Endothelial cell of umbilical vein (primary cell): Measurements from ENCODE around the gene RBM26. TPM values are rescaled to one million over a fixed set of nuclear protein-coding genes. Genes with fewer than 3 reads are reported as not detected.

Source experiments
- BruUV-seq: library from RNA; stranded (reverse); fragments of 400-500 nt; replicated peaks from 2 replicates; lab custom pipeline; 2021; lab: Mats Ljungman, UMichigan
- CTCF ChIA-PET: fragments of 300-600, 350-600 bp; sonication (Branson Sonifier 250); formaldehyde crosslinking; loops from one replicate; lab custom pipeline; 2021; ENCODE audit warnings: antibody characterized with exemption, inconsistent platforms; lab: Charles Lee
- POLR2A ChIA-PET: fragments of 300-600, 350-600 bp; sonication (Branson Sonifier 250); formaldehyde crosslinking; loops from one replicate; lab custom pipeline; 2021; ENCODE audit warnings: antibody characterized with exemption, inconsistent platforms; lab: Charles Lee
- DNase-seq: peaks from one replicate; pipeline ENCODE4 v3.0.0-alpha.2; 2011; ENCODE audit warnings: low read depth, low spot score
- FAIRE-seq: peaks from 2 replicates; lab custom pipeline; 2011; peaks lifted over from hg19 to GRCh38; lab: Jason Lieb, UNC
- H2AFZ ChIP-seq: 2 replicates; pipeline ENCODE4 v1.6.0; 2012; ENCODE audit warnings: low read depth, low read length, control low read depth, inconsistent platforms
- H3K27ac ChIP-seq: 2 replicates; pipeline ENCODE4 v1.5.1; 2011; ENCODE audit warnings: low read depth, mild to moderate bottlenecking, control low read depth, low read length, moderate library complexity; ENCODE audit not compliant: insufficient read depth
- H3K27me3 ChIP-seq, 2 experiments: 2 replicates each; pipeline versions ENCODE4 v1.6.0 to v1.6.1; 2011; ENCODE audit warnings: low read length in 2 of 2, mixed read lengths in 1 of 2; ENCODE audit not compliant: control insufficient read depth in 2 of 2, insufficient read depth in 2 of 2
- H3K36me3 ChIP-seq, 2 experiments: 2 replicates in 1 of 2; 3 replicates in 1 of 2; pipeline ENCODE4 v1.5.1; 2011; ENCODE audit warnings: low read length in 2 of 2, mild to moderate bottlenecking in 1 of 2, moderate library complexity in 1 of 2; ENCODE audit not compliant: control insufficient read depth in 2 of 2, insufficient read depth in 2 of 2; ENCODE audit errors: extremely low read depth in 1 of 2
- H3K4me1 ChIP-seq: 3 replicates; pipeline ENCODE4 v1.5.1; 2011; ENCODE audit warnings: mild to moderate bottlenecking, low read length; ENCODE audit not compliant: control insufficient read depth, insufficient read depth; ENCODE audit errors: extremely low read depth
- H3K4me2 ChIP-seq: 2 replicates; pipeline ENCODE4 v1.6.1; 2011; ENCODE audit warnings: low read length, control low read depth, mixed read lengths; ENCODE audit not compliant: insufficient read depth
- H3K4me3 ChIP-seq, 3 experiments: fragments of 200-600 bp in 1 of 3; sonication (generic), shearing (Covaris generic) in 1 of 3; replicated peaks in 1 of 3; 2 replicates each; pipeline ENCODE4 v1.5.1; 2011 to 2016; ENCODE audit warnings: control low read depth in 3 of 3, low read length in 3 of 3, mild to moderate bottlenecking in 2 of 3, inconsistent platforms in 1 of 3, low read depth in 1 of 3, moderate library complexity in 1 of 3; ENCODE audit not compliant: insufficient read depth in 1 of 3
- H3K79me2 ChIP-seq: 2 replicates; pipeline ENCODE4 v1.6.0; 2012; ENCODE audit warnings: low read length, inconsistent platforms; ENCODE audit not compliant: control insufficient read depth, insufficient read depth
- H3K9ac ChIP-seq: replicated peaks from 2 replicates; pipeline ENCODE3; 2011; ENCODE audit warnings: low read length, control low read depth; ENCODE audit not compliant: insufficient read depth; ENCODE audit errors: extremely low read depth
- H3K9me1 ChIP-seq: replicated peaks from 3 replicates; pipeline ENCODE4 v1.6.0; 2011; ENCODE audit warnings: mild to moderate bottlenecking, low read length; ENCODE audit not compliant: control insufficient read depth, insufficient read depth; ENCODE audit errors: extremely low read depth
- H3K9me3 ChIP-seq: replicated peaks from 2 replicates; pipeline ENCODE4 v1.5.1; 2012; ENCODE audit warnings: low read length, inconsistent platforms; ENCODE audit not compliant: control insufficient read depth, insufficient read depth
- H4K20me1 ChIP-seq: replicated peaks from 2 replicates; pipeline ENCODE3; 2011; ENCODE audit warnings: mild to moderate bottlenecking, low read length; ENCODE audit not compliant: control insufficient read depth, insufficient read depth; ENCODE audit errors: extremely low read depth
- EZH2 ChIP-seq: IDR thresholded peaks from 2 replicates; pipeline ENCODE4 v1.6.1; 2012; ENCODE audit warnings: borderline replicate concordance, low read depth, mild to moderate bottlenecking, moderate library complexity, low read length, inconsistent platforms; ENCODE audit not compliant: severe bottlenecking
- FOS ChIP-seq: IDR thresholded peaks from 2 replicates; pipeline ENCODE4 v1.6.1; 2011; ENCODE audit warnings: mild to moderate bottlenecking, low read length, moderate library complexity, borderline replicate concordance; ENCODE audit not compliant: insufficient read depth
- GATA2 ChIP-seq: IDR thresholded peaks from 2 replicates; pipeline ENCODE4 v1.7.0; 2011; ENCODE audit warnings: low read depth, mild to moderate bottlenecking, moderate library complexity, mixed read lengths, low read length; ENCODE audit not compliant: insufficient read length, insufficient read depth
- JUN ChIP-seq: IDR thresholded peaks from 2 replicates; pipeline ENCODE4 v1.6.1; 2011; ENCODE audit warnings: borderline replicate concordance, low read depth; ENCODE audit not compliant: insufficient read length, insufficient read depth
- MYC ChIP-seq: IDR thresholded peaks from one replicate; pipeline ENCODE4 v1.6.1; 2011; ENCODE audit warnings: mild to moderate bottlenecking, low read depth, low read length
- POLR2A ChIP-seq: IDR thresholded peaks from 2 replicates; pipeline ENCODE4 v1.6.1; 2012; ENCODE audit warnings: low read depth, mild to moderate bottlenecking, control low read depth, low read length
- POLR2AphosphoS5 ChIP-seq: IDR thresholded peaks from 2 replicates; pipeline ENCODE4 v1.6.1; 2012; ENCODE audit warnings: low read depth, mild to moderate bottlenecking, control low read depth, low read length, moderate library complexity; ENCODE audit not compliant: insufficient read depth
- dilution Hi-C: fragments of 300-500 bp; cut with MboI; formaldehyde crosslinking; loops from one replicate; pipeline ENCODE4 v1.15.0; 2019; ENCODE audit warnings: low sequenced_read_pairs; ENCODE audit not compliant: extremely low pct_ligation_motif_present
- intact Hi-C: fragments of 100-400 bp; cut with micrococcal nuclease; formaldehyde crosslinking; loops from one replicate; pipeline ENCODE4 v1.10.0; 2022
- polyA plus RNA-seq, 4 experiments: library from polyadenylated mRNA; depleted of rRNA in 3 of 4; stranded (reverse) in 3 of 4; unstranded in 1 of 4; fragments of >200 nt; gene quantifications; 2 replicates each; pipeline versions ENCODE4 v1.2.1 to v1.2.3, GENCODE V29; 2011 to 2012; ENCODE audit warnings: missing spikeins in 1 of 4
- total RNA-seq: library from RNA; stranded (reverse); gene quantifications from 2 replicates; pipeline ENCODE4 v1.2.3, GENCODE V29; 2021
- TF ChIP-seq, protein P1 (sequence below), 2 donors: IDR thresholded peaks; 1 replicate in 1 of 2; 2 replicates in 1 of 2; pipeline ENCODE4 v1.5.1; 2011; ENCODE audit warnings: low read length in 2 of 2, mild to moderate bottlenecking in 2 of 2, moderate library complexity in 2 of 2, control low read depth in 1 of 2, inconsistent platforms in 1 of 2, low read depth in 1 of 2; ENCODE audit not compliant: insufficient read depth in 1 of 2; ENCODE audit errors: extremely low read depth in 1 of 2
- TF ChIP-seq, protein P2 (sequence below): IDR thresholded peaks from 2 replicates; pipeline ENCODE4 v1.6.1; 2011; ENCODE audit not compliant: insufficient read depth, insufficient read length

Gene RBM26
- total and polyA plus RNA-seq, 2 donors (not counting 3 experiments of a cell fraction or from before 2014, with no cell fraction given): 14.8 to 54.3 TPM

DNA sequence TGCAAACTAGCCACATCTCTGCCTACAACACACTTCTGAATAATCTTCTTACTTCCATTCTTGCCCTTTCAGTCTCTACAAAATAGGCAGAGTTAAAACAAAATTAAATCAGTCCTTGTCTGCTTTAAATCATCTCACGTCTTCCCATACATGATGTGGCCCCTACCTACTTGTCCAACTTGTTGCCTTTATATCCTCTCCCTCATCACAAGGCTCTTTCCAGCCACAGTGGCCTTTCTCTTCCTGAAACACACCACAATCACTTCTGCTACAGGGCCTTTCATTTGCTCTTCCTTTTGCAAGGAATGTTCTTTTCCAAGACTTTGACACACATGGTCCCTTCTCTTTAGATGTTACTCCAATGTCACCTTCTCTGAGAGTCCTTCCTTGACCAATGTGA is 1.7 kb downstream of the RBM26 start:
- no peaks in the 10 kb centered on the region for H3K36me3 ChIP-seq
- intact Hi-C loops: no loop called here
- TF ChIP-seq, protein P1, sequence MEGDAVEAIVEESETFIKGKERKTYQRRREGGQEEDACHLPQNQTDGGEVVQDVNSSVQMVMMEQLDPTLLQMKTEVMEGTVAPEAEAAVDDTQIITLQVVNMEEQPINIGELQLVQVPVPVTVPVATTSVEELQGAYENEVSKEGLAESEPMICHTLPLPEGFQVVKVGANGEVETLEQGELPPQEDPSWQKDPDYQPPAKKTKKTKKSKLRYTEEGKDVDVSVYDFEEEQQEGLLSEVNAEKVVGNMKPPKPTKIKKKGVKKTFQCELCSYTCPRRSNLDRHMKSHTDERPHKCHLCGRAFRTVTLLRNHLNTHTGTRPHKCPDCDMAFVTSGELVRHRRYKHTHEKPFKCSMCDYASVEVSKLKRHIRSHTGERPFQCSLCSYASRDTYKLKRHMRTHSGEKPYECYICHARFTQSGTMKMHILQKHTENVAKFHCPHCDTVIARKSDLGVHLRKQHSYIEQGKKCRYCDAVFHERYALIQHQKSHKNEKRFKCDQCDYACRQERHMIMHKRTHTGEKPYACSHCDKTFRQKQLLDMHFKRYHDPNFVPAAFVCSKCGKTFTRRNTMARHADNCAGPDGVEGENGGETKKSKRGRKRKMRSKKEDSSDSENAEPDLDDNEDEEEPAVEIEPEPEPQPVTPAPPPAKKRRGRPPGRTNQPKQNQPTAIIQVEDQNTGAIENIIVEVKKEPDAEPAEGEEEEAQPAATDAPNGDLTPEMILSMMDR (IDR thresholded peaks at IDR 0.05; ENCODE audit: extremely low read depth in 1 of 2, insufficient read depth in 1 of 2, low read depth in 1 of 2, low read length in 2 of 2): no peak
- TF ChIP-seq MYC: no peak
- TF ChIP-seq POLR2AphosphoS5: no peak
- no peak for TF ChIP-seq FOS
- no peak for TF ChIP-seq GATA2
- no peak for TF ChIP-seq POLR2A
- no peak for TF ChIP-seq EZH2
- TF ChIP-seq, protein P2, sequence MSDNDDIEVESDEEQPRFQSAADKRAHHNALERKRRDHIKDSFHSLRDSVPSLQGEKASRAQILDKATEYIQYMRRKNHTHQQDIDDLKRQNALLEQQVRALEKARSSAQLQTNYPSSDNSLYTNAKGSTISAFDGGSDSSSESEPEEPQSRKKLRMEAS: no peak
- no peak for TF ChIP-seq JUN
- no peak overlapping the region for H2AFZ ChIP-seq
- no peaks in the 10 kb centered on the region for H3K27me3 ChIP-seq
- peaks cover 44% of the 10 kb centered on the region for H3K4me1 ChIP-seq
- H3K9me1 ChIP-seq: no peaks in the 10 kb centered on the region
- peak overlapping the region; percentile 98 for H3K9ac ChIP-seq
- no peak overlapping the region for H3K27ac ChIP-seq
- DNase-seq (peak; percentile 36), FAIRE-seq (no peak)
- ChIA-PET CTCF (interaction anchor here (2.6 to 3.6 kb wide), 3 partner anchors 13 to 20 kb away, joined by 8 to 20 read pairs (median 12); no protein-coding TSS in a partner anchor), POLR2A (no interaction called here)
- H3K9me3 ChIP-seq: no peaks in the 10 kb centered on the region
- H3K79me2 ChIP-seq: peaks cover 66% of the 10 kb centered on the region
- dilution Hi-C loops: no loop called here
- H3K4me3 ChIP-seq: peak overlapping the region; percentile 89 to 99 (median 99)
- BruUV-seq: no TSS peak
- peak overlapping the region; percentile 96 for H3K4me2 ChIP-seq
- H4K20me1 ChIP-seq: peaks cover 8% of the 10 kb centered on the region
